ENCODE results near the gene MYG1. TPM values are rescaled to one million over a fixed set of nuclear protein-coding genes. Genes with fewer than 3 reads are reported as not detected.
"Not testable (repeated sequence)": the region's sequence is repeated elsewhere in the genome, so short reads cannot be mapped to it uniquely, and the experiment has no call there.

Gene MYG1
- total and polyA plus RNA-seq, 9 donors: 29.9 to 80.3 (median 57.8) TPM

DNA sequence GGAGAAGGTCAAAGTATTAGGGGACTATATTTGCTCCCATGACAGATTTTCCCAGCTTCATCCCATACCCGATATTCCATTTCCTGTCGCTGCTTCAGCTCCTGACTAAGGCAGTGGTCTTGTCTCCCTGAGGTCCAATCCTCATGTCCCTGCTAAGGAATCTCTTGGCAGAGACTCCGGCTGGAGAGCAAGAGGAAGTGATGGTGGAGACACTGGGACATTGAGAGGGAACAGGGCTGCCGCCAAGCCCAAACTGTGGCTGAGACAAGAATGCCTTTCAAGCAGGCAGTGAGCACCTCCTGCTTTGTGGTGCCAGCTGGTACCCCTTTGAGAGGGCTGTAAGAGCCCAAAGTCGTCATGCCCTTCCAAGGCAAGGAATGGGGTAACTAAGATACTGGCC lies 31.2 kb downstream of the MYG1 start:
- H3K36me3 ChIP-seq: no peaks in the 10 kb centered on the region
- no peak for DNase-seq
- intact Hi-C loops (cut with DNase I): no loop called here
- 71 to 75% (median 74%) methylated on average over 5 of the region's 5 CpGs for WGBS, 3 donors
- H3K9me3 ChIP-seq: no peaks in the 10 kb centered on the region
- H3K4me3 ChIP-seq: no peak overlapping the region
- H3K27ac ChIP-seq: no peak overlapping the region
- peaks cover 3% of the 10 kb centered on the region for H3K4me1 ChIP-seq (ENCODE audit: insufficient read depth)
- TF ChIP-seq EP300 (IDR thresholded peaks at IDR 0.05): no peak
- TF ChIP-seq POLR2A (IDR thresholded peaks at IDR 0.05): no peak
- TF ChIP-seq, protein P1, sequence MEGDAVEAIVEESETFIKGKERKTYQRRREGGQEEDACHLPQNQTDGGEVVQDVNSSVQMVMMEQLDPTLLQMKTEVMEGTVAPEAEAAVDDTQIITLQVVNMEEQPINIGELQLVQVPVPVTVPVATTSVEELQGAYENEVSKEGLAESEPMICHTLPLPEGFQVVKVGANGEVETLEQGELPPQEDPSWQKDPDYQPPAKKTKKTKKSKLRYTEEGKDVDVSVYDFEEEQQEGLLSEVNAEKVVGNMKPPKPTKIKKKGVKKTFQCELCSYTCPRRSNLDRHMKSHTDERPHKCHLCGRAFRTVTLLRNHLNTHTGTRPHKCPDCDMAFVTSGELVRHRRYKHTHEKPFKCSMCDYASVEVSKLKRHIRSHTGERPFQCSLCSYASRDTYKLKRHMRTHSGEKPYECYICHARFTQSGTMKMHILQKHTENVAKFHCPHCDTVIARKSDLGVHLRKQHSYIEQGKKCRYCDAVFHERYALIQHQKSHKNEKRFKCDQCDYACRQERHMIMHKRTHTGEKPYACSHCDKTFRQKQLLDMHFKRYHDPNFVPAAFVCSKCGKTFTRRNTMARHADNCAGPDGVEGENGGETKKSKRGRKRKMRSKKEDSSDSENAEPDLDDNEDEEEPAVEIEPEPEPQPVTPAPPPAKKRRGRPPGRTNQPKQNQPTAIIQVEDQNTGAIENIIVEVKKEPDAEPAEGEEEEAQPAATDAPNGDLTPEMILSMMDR (IDR thresholded peaks at IDR 0.05): no peak
- H3K27me3 ChIP-seq: no peaks in the 10 kb centered on the region

DNA sequence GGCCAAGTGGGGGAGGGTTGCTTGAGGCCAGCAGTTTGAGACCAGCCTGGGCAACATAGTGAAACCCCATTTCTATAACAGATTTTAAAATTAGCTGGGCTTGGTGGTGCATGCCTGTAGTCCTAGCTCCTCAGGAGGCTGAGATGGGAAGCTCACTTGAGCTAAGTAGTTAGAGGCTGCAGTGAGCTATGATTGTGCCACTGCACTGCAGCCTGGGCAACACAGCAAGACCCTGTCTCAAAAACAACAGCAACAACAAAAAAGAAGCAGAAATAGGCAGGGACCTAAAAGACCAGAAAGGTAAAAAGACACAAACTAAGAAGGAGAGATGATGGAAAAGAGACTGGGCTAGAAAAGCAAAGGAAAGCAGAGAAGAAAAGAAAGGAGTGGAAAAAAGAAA lies 32.8 kb downstream of the MYG1 start:
- H3K4me1 ChIP-seq (ENCODE audit: insufficient read depth); H3K27me3 ChIP-seq; DNase-seq; H3K9me3 ChIP-seq; H3K27ac ChIP-seq; H3K36me3 ChIP-seq; H3K4me3 ChIP-seq; intact Hi-C loops (cut with DNase I): not testable (repeated sequence)

DNA sequence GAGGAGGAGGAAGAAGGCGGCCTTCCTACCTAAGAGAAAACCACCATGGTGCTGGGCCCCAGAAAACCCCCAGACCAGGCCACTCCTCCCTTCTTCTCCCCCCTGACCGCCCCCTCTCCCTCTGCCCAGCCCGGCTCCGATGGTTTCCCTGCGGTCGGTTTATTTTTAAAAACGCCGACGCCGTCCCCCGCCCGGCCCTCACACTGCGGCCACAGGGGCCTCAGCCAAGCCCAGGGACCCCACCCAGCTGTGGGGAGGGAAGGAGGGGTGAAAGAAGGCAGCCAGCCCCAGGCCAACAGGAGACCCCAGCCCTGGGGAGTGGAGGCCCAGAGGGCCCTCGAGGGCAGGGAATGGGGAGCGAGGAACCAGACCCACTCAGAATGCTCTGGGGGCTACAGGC lies 33.2 kb downstream of the MYG1 start:
- no peaks in the 10 kb centered on the region for H3K9me3 ChIP-seq
- no peaks in the 10 kb centered on the region for H3K36me3 ChIP-seq
- H3K27ac ChIP-seq: no peak overlapping the region
- no peak for DNase-seq
- 22 to 26% (median 25%) methylated on average over 15 of the region's 15 CpGs for WGBS, 3 donors
- intact Hi-C loops (cut with DNase I): no loop called here
- no peaks in the 10 kb centered on the region for H3K27me3 ChIP-seq
- no peak overlapping the region for H3K4me3 ChIP-seq
- TF ChIP-seq POLR2A (IDR thresholded peaks at IDR 0.05) (no peak), EP300 (IDR thresholded peaks at IDR 0.05) (no peak)
- TF ChIP-seq, protein P1 (IDR thresholded peaks at IDR 0.05): no peak
- H3K4me1 ChIP-seq (ENCODE audit: insufficient read depth): no peaks in the 10 kb centered on the region

DNA sequence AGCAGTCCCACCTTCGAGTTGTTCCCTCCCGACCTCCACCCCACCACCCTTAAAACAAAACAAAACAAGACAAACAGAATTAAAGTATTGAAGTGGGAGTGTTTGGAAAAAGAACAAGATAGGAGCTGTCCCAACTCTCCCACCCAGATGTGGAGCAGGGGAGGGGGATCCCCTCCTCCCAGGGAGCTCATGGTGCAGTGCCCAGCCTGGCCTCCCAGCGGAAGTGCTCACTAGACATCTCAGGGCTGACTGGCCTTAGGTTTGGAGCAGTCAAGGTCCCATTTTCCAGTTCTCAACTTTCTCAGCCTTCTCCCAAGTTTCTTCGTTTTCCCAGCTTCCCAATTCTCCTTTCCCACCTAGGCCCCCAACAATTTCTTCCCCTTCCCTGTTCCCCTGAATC lies 33.8 kb downstream of the MYG1 start:
- H3K4me3 ChIP-seq: no peak overlapping the region
- intact Hi-C loops (cut with DNase I): no loop called here
- H3K27ac ChIP-seq: no peak overlapping the region
- TF ChIP-seq EP300 (IDR thresholded peaks at IDR 0.05): no peak
- TF ChIP-seq POLR2A (IDR thresholded peaks at IDR 0.05): no peak
- WGBS, 3 donors: 60 to 65% (median 62%) methylated on average over 4 of the region's 4 CpGs
- H3K36me3 ChIP-seq: no peaks in the 10 kb centered on the region
- H3K9me3 ChIP-seq: no peaks in the 10 kb centered on the region
- no peaks in the 10 kb centered on the region for H3K4me1 ChIP-seq (ENCODE audit: insufficient read depth)
- no peaks in the 10 kb centered on the region for H3K27me3 ChIP-seq
- no peak for DNase-seq

DNA sequence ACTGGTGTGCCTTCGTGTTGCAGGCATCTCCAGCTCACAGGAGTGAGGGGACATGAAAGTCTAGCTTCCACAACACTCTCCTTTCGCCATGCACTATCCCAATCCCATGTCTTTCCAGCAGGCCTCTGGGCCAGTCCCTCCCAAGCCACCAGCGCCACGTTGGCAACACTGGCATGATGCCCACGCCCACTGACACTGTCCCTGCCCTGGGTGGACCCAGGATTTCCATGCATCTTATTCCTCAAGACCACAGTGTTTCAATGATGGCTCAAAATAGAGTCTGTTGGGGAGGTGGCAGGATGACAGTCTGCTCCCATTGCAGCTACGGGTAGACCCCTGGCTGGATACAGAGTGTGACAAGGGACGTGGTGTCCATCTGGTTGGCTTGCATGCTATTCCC lies 34.4 kb downstream of the MYG1 start:
- H3K4me1 ChIP-seq (ENCODE audit: insufficient read depth): no peaks in the 10 kb centered on the region
- no peak overlapping the region for H3K4me3 ChIP-seq
- no peaks in the 10 kb centered on the region for H3K27me3 ChIP-seq
- H3K36me3 ChIP-seq: no peaks in the 10 kb centered on the region
- H3K27ac ChIP-seq: no peak overlapping the region
- TF ChIP-seq, protein P1 (IDR thresholded peaks at IDR 0.05): no peak
- DNase-seq: no peak
- 72 to 82% (median 74%) methylated on average over 7 of the region's 7 CpGs for WGBS, 3 donors
- intact Hi-C loops (cut with DNase I): no loop called here
- H3K9me3 ChIP-seq: no peaks in the 10 kb centered on the region

DNA sequence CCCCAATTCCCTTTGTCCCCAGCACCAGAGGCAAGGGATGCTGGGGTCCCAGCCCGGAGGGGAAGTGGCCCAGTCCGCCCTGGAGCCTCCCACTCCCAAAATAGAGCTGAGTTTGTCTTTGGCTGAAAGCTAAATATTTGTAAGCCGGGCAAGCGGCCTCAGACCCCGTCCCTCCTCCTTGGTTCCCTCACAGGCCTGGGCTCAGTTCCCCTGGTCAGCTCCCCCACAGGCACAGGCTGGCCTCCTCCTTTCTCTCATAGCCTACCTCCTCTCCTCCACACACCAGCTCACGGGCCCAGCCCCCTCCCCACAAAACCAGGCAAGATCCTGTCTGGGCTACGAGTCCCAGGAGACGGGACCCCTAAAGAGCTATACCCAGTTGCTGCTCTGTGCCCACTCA lies 35.3 kb downstream of the MYG1 start:
- Histone ChIP-seq H3K4me3 (no peak overlapping the region), H3K9me3 (no peaks in the 10 kb centered on the region), H3K27ac (no peak overlapping the region), H3K27me3 (no peaks in the 10 kb centered on the region), H3K36me3 (no peaks in the 10 kb centered on the region), H3K4me1 (ENCODE audit: insufficient read depth) (no peaks in the 10 kb centered on the region)
- no peak for DNase-seq
- 63 to 69% (median 63%) methylated on average over 8 of the region's 8 CpGs for WGBS, 3 donors
- TF ChIP-seq, protein P1 (IDR thresholded peaks at IDR 0.05): no peak
- no peak for TF ChIP-seq EP300 (IDR thresholded peaks at IDR 0.05)
- TF ChIP-seq POLR2A (IDR thresholded peaks at IDR 0.05): no peak
- intact Hi-C loops (cut with DNase I): no loop called here

All from ovary (tissue), 9 donors.